ENCODE results near the gene TPCN1.

GRCh38 chr12:113207613-113208040, 13.6 kb upstream of the TPCN1 start:
- no peak for TF ChIP-seq CTCF (IDR thresholded peaks at IDR 0.05)
- no peak for TF ChIP-seq POLR2A (IDR thresholded peaks at IDR 0.05)
